PC-3 (cell line): ENCODE results near the gene MCM7. TPM values are rescaled to one million over a fixed set of nuclear protein-coding genes. Genes with fewer than 3 reads are reported as not detected.
A peak's percentile ranks its signal among the peaks of the same experiment; 100 is the strongest.

Experiments used
- ATAC-seq: fragments of 200-7000 bp; cut with Tn5 transposase; 2 replicates; pipeline ENCODE4 v1.9.1; 2020; ENCODE audit warnings: mild to moderate bottlenecking, moderate library complexity
- BruUV-seq: library from RNA; stranded (reverse); fragments of 400-500 nt; replicated peaks from 2 replicates; lab custom pipeline; 2021; lab: Mats Ljungman, UMichigan
- CTCF ChIA-PET: fragments of 300-600 bp; sonication (Branson Sonifier 250); formaldehyde crosslinking; loops from one replicate; lab custom pipeline; 2022; ENCODE audit warnings: antibody characterized with exemption; lab: Charles Lee
- POLR2A ChIA-PET: fragments of 300-600 bp; sonication (Branson Sonifier 250); formaldehyde crosslinking; loops from one replicate; lab custom pipeline; 2022; ENCODE audit warnings: antibody characterized with exemption; ENCODE audit not compliant: unreplicated experiment; lab: Charles Lee
- DNase-seq: peaks from one replicate; pipeline ENCODE4 v3.0.0-alpha.2; 2015
- H2AFZ ChIP-seq: fragments of 300-600 bp; sonication (generic); 2 replicates; pipeline ENCODE4 v1.6.0; 2016; ENCODE audit warnings: antibody characterized with exemption, low read length
- H3F3A ChIP-seq: fragments of 300-600 bp; sonication (generic); one replicate; pipeline ENCODE4 v1.6.0; 2017; ENCODE audit warnings: antibody characterized with exemption, low read length, control low read depth, mild to moderate bottlenecking; ENCODE audit not compliant: unreplicated experiment
- H3K27ac ChIP-seq: fragments of 300-600 bp; sonication (generic); 2 replicates; pipeline ENCODE4 v1.5.1; 2016; ENCODE audit warnings: mild to moderate bottlenecking, low read length
- H3K27me3 ChIP-seq: fragments of 300-600 bp; sonication (generic); 2 replicates; pipeline ENCODE4 v1.6.1; 2016; ENCODE audit warnings: low read length, mixed read lengths
- H3K36me3 ChIP-seq: fragments of 300-600 bp; sonication (generic); 2 replicates; pipeline ENCODE4 v1.6.1; 2016; ENCODE audit warnings: low read depth, mixed run types, low read length, mixed read lengths
- H3K4me1 ChIP-seq: fragments of 300-600 bp; sonication (generic); 2 replicates; pipeline ENCODE4 v1.5.1; 2016; ENCODE audit warnings: low read length; ENCODE audit not compliant: insufficient read depth
- H3K4me2 ChIP-seq: fragments of 300-600 bp; sonication (generic); 2 replicates; pipeline ENCODE4 v1.6.0; 2016; ENCODE audit warnings: low read length
- H3K4me3 ChIP-seq: fragments of 300-600 bp; sonication (generic); 2 replicates; pipeline ENCODE4 v1.5.1; 2016; ENCODE audit warnings: mild to moderate bottlenecking, low read length, mixed read lengths
- H3K79me2 ChIP-seq: fragments of 300-600 bp; sonication (generic); 2 replicates; pipeline ENCODE4 v1.6.1; 2017; ENCODE audit warnings: low read length, mixed read lengths
- H3K9ac ChIP-seq: fragments of 300-600 bp; sonication (generic); 2 replicates; pipeline ENCODE4 v1.6.0; 2016; ENCODE audit warnings: mild to moderate bottlenecking, low read length
- H3K9me2 ChIP-seq: fragments of 300-600 bp; sonication (generic); replicated peaks from 2 replicates; pipeline ENCODE4 v1.6.1; 2016; ENCODE audit warnings: mixed run types, low read length, mixed read lengths
- H3K9me3 ChIP-seq: fragments of 300-600 bp; sonication (generic); 2 replicates; pipeline ENCODE4 v1.6.1; 2016; ENCODE audit warnings: low read length, mixed read lengths
- H4K20me1 ChIP-seq: fragments of 300-600 bp; sonication (generic); 2 replicates; pipeline ENCODE4 v1.6.1; 2016; ENCODE audit warnings: low read length, mixed read lengths
- EZH2 ChIP-seq: fragments of 300-600 bp; sonication (generic); IDR thresholded peaks from one replicate; pipeline ENCODE4 v1.6.1; 2017; ENCODE audit warnings: antibody characterized with exemption, mild to moderate bottlenecking, low read length; ENCODE audit not compliant: unreplicated experiment
- EZH2phosphoT487 ChIP-seq: fragments of 300-600 bp; sonication (generic); IDR thresholded peaks from 2 replicates; pipeline ENCODE4 v1.6.1; 2018; ENCODE audit warnings: mild to moderate bottlenecking, antibody characterized with exemption, low read length, borderline replicate concordance
- intact Hi-C: fragments of 100-400 bp; cut with micrococcal nuclease; formaldehyde crosslinking; loops from 2 replicates; pipeline ENCODE4 v1.9.0; 2023
- total RNA-seq: library from RNA; depleted of rRNA; stranded (reverse); fragments of >200 nt; gene quantifications from 2 replicates; pipeline ENCODE4 v1.2.3, GENCODE V29; 2014
- TF ChIP-seq, protein P1 (sequence below): fragments of 300-600 bp; sonication (generic); conservative IDR thresholded peaks from 2 replicates; pipeline ENCODE4 v1.5.1; 2017; ENCODE audit warnings: antibody characterized with exemption, low read depth, mild to moderate bottlenecking, low read length

The MCM7 gene
- total RNA-seq, 1 experiment from 2014 or later = 208 TPM

DNA sequence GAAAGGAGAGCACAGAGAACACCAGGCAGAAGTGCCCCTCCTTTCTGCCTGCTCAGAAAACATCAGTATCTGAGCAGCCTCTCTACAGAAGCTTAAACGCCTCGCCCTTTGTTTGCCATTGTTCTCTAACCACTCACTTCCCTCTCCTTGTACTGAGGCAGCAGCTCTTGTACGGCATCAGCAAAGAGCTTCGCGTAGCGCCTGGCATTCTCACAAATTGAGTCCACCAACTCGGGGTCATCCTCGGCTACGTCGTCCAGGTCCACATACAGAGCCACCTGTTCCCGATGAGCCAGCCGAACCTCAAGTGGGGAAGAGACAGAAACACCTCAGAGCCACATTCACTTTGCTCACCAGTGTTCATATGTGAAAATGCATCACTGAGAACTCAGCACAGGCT lies 1.7 kb downstream of the MCM7 start:
- H3K4me1 ChIP-seq = peaks cover 19% of the 10 kb centered on the region
- H4K20me1 ChIP-seq = peaks cover 27% of the 10 kb centered on the region
- peaks cover 53% of the 10 kb centered on the region for H3K79me2 ChIP-seq
- BruUV-seq = no TSS peak
- H3K9me3 ChIP-seq = no peaks in the 10 kb centered on the region
- ChIA-PET POLR2A (interaction anchor here (0.9 kb wide), 1 partner anchor 17 kb away, joined by 30 read pairs; no protein-coding TSS in a partner anchor), CTCF (no interaction called here)
- H2AFZ ChIP-seq = no peak overlapping the region
- TF ChIP-seq EZH2 (no peak), EZH2phosphoT487 (no peak)
- TF ChIP-seq, protein P1, sequence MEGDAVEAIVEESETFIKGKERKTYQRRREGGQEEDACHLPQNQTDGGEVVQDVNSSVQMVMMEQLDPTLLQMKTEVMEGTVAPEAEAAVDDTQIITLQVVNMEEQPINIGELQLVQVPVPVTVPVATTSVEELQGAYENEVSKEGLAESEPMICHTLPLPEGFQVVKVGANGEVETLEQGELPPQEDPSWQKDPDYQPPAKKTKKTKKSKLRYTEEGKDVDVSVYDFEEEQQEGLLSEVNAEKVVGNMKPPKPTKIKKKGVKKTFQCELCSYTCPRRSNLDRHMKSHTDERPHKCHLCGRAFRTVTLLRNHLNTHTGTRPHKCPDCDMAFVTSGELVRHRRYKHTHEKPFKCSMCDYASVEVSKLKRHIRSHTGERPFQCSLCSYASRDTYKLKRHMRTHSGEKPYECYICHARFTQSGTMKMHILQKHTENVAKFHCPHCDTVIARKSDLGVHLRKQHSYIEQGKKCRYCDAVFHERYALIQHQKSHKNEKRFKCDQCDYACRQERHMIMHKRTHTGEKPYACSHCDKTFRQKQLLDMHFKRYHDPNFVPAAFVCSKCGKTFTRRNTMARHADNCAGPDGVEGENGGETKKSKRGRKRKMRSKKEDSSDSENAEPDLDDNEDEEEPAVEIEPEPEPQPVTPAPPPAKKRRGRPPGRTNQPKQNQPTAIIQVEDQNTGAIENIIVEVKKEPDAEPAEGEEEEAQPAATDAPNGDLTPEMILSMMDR = no peak
- intact Hi-C loops = no loop called here
- no peaks in the 10 kb centered on the region for H3K9me2 ChIP-seq
- peak overlapping the region; percentile 80 for H3K4me3 ChIP-seq
- no peak overlapping the region for H3K27ac ChIP-seq
- no peak for ATAC-seq
- no peaks in the 10 kb centered on the region for H3K27me3 ChIP-seq
- H3K36me3 ChIP-seq = peaks cover 52% of the 10 kb centered on the region
- H3F3A ChIP-seq = no peaks in the 10 kb centered on the region
- peak overlapping the region; percentile 95 for H3K4me2 ChIP-seq
- peak overlapping the region; percentile 100 for H3K9ac ChIP-seq
- DNase-seq = no peak

DNA sequence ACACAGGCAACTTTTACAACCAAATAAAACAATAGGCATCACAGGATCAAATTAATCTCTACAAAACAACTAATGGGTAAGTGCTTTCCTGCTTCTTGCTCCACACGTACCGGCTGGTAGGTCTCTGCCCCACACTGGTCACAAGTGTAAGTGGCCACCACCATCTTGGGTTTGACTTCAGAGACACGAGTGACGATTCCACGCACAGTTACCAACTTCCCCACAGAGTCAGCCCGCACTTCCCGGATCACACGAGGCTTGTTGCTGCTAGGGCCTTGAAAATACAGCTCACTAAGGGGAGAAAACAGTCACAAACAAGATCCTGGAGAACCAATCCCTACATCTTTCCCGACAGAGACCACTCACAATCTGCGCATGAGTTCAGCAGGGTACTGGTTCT lies 2.3 kb downstream of the MCM7 start:
- Histone ChIP-seq H2AFZ (no peak overlapping the region), H3K9ac (no peak overlapping the region; the same call in 1 of the 2 replicates), H3K36me3 (peaks cover 57% of the 10 kb centered on the region), H3K79me2 (peaks cover 54% of the 10 kb centered on the region), H4K20me1 (peaks cover 27% of the 10 kb centered on the region), H3K4me2 (peak overlapping the region; percentile 95), H3K27ac (no peak overlapping the region), H3K9me2 (no peaks in the 10 kb centered on the region), H3K4me3 (peak overlapping the region; percentile 80; the same call in 1 of the 2 replicates), H3K27me3 (no peaks in the 10 kb centered on the region), H3F3A (no peaks in the 10 kb centered on the region), H3K4me1 (peaks cover 19% of the 10 kb centered on the region), H3K9me3 (no peaks in the 10 kb centered on the region)
- BruUV-seq = no TSS peak
- CTCF ChIA-PET = no interaction called here
- no peak for TF ChIP-seq EZH2phosphoT487
- TF ChIP-seq, protein P1 = no peak
- TF ChIP-seq EZH2 = no peak
- no peak for ATAC-seq
- POLR2A ChIA-PET = interaction anchor here (0.9 kb wide), 1 partner anchor 16 kb away, joined by 30 read pairs; no protein-coding TSS in a partner anchor
- no peak for DNase-seq
- intact Hi-C loops = no loop called here

DNA sequence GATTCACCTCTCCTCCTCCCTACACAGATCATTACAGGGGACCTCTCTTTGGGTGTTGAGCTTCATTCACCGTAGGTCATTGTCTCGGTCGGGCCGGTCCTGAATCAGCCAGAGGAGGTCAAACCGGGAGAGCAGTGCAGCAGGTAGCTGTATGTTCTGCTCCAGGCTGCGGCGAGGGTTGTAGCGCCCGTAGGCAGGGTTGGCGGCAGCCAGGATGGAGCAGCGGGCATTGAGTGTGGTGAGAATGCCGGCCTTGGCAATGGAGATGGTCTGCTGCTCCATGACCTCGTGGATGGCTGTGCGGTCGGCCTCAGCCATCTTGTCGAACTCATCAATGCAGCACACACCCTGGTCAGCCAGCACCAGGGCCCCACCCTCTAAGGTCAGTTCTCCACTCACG lies 5.5 kb downstream of the MCM7 start:
- Histone ChIP-seq H3F3A (no peaks in the 10 kb centered on the region), H3K79me2 (peaks cover 43% of the 10 kb centered on the region), H3K27me3 (no peaks in the 10 kb centered on the region), H3K4me1 (peaks cover 8% of the 10 kb centered on the region), H3K4me3 (no peak overlapping the region), H4K20me1 (peaks cover 31% of the 10 kb centered on the region), H3K36me3 (peaks cover 79% of the 10 kb centered on the region), H3K4me2 (no peak overlapping the region), H3K9ac (no peak overlapping the region), H3K9me3 (no peaks in the 10 kb centered on the region), H2AFZ (no peak overlapping the region), H3K9me2 (no peaks in the 10 kb centered on the region), H3K27ac (no peak overlapping the region)
- no peak for TF ChIP-seq EZH2
- TF ChIP-seq EZH2phosphoT487 = no peak
- BruUV-seq = no TSS peak
- ATAC-seq (no peak), DNase-seq (no peak)
- intact Hi-C loops = no loop called here
- ChIA-PET CTCF (no interaction called here), POLR2A (interaction anchor here (0.6 to 1.1 kb wide), 2 partner anchors 18 to 46 kb away, joined by 3 to 7 read pairs; no protein-coding TSS in a partner anchor)
